Measurements from ENCODE around the gene DGKB.

DNA sequence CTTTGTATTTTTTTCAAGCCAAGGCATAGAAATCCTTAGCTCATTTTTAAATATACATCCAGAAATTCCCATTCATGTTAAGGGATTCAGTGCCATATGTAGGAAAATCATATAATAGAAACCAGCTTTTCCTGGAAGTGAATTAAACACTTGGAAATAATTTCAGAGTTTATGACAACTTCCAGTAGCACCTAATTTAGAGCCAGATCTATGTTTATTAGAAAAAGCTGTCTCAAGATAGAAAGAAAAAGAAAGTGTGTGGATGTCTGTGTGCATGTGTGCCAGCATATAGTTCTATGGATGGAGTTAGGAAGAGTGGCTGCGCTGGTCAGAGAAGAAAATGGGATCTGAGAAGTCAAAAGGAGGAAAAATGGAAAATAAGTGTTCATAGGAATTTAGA lies 225.7 kb downstream of the DGKB start:
- TF ChIP-seq, protein P1, sequence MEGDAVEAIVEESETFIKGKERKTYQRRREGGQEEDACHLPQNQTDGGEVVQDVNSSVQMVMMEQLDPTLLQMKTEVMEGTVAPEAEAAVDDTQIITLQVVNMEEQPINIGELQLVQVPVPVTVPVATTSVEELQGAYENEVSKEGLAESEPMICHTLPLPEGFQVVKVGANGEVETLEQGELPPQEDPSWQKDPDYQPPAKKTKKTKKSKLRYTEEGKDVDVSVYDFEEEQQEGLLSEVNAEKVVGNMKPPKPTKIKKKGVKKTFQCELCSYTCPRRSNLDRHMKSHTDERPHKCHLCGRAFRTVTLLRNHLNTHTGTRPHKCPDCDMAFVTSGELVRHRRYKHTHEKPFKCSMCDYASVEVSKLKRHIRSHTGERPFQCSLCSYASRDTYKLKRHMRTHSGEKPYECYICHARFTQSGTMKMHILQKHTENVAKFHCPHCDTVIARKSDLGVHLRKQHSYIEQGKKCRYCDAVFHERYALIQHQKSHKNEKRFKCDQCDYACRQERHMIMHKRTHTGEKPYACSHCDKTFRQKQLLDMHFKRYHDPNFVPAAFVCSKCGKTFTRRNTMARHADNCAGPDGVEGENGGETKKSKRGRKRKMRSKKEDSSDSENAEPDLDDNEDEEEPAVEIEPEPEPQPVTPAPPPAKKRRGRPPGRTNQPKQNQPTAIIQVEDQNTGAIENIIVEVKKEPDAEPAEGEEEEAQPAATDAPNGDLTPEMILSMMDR (IDR thresholded peaks at IDR 0.05) = no peak
- TF ChIP-seq EZH2 (IDR thresholded peaks at IDR 0.05) = no peak
